CD4-positive, alpha-beta T cell treated with Interleukin-21 for 1 hour (primary cell): ENCODE results near the gene USP11.

Source experiments
- DNase-seq: peaks from one replicate; pipeline ENCODE4 v3.0.0-alpha.2; 2020

USP11 gene

GRCh38 chrX:47204970-47205369 lies 27.8 kb upstream of the USP11 start:
- no peak for DNase-seq

- DNase-seq, result no peak
Observed at GRCh38 chrX:47206316-47206715, 26.5 kb upstream of the USP11 start.

DNA sequence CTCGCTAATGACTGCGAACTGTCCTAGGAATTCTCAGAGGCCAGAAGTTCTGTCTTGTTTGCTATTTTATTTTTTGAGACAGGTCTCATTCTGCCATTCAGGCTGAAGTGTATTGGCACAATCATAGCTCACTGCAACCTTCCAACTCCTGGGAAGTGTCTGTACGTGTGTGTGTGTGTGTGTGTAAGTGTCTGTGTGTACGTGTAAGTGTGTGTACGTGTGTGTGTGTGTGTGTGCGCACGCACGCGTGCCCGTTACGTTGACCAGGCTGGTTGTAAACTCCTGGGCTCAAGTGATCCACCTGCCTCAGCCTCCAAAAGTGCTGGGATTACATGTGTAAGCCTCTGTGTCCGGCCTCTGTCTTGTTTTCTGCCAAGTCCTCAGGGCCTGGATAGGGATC lies 24.7 kb upstream of the USP11 start:
- DNase-seq, result no peak

DNA sequence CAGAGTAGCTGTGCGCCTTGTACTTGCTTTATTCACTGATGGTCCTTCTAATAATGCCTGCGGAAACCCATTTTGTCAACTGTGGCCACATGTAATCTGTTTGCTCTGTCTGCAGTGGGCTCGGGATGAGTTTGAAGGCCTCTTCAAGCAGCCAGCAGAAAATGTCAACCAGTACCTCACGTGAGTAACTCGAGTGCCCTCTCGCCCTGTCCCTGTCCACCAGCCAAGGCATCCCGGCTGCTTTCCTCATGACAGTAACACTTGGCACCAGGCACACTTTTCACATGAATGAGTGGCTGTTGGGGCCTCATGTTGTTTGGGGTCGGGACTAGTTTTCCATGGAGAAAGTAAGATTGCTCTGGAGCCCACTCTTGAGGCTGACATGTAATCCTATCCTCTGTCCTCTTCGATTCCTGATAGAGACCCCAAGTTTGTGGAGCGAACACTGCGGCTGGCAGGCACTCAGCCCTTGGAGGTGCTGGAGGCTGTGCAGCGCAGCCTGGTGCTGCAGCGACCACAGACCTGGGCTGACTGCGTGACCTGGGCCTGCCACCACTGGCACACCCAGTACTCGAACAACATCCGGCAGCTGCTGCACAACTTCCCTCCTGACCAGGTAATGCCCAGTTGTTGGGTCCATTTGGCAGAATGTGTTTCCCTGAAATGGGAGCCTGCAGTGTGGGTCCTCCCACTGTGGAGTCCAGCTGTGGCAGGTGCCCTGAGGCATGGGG lies 23.1 kb upstream of the USP11 start:
- DNase-seq, result no peak

GRCh38 chrX:47210661-47211425 lies 22.0 kb upstream of the USP11 start:
- no peak for DNase-seq

GRCh38 chrX:47212381-47213293 lies 20.2 kb upstream of the USP11 start:
- no peak for DNase-seq

GRCh38 chrX:47214435-47215077 lies 18.3 kb upstream of the USP11 start:
- DNase-seq, result no peak

DNA sequence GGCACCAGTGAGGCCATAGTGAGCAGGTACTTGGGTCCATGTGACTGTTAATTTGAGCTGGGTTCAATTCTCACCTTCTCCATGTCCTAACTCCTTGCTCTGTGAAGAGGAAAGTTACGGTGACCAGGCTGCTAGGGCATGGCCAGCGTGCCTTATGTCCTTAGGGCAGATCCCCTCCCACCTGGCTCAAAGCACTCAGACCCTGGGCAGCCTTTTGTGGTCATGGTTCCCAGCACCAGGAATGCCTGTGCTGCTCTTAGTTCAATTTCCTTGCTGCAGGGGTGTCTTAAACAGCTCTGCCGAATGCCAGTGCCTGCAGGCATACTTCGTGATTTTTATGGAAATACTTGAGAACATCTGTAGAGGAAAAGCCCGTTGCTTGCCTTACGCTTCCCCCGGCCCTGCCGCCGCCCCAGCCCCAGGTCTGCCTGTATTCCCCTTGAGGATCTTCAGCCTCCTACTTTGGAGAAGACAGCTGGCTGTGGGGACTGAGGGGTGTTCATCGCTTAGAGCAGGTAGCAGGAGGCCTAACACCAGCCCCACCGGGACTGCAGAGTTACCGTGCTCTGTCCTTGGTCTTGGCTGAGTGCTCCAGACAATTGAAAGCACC lies 17.4 kb upstream of the USP11 start:
- no peak for DNase-seq

DNA sequence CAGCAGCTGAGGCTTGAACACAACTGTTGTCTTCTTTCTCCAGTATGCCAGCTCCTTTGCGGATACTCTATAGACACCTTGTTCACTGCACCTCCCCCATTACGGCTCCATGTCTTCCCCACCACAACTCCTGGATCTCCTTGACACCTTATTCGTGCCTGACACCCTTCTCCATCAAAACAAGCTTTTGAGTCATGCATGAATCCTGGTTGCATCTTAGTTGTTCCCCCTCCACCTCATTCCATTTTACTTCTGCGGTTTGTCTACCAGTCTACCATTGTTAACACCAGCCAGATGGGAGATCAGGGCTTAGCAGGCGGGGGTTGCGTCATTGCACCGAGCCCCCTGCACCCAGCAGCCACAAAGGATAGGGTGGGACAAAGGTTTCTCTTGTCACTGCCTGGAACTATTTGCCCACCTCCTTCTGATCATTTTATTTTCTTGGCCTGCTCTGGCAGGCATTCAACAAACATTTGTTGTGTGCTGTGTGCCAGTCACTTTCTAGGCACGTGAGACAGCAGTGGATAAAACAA lies 16.4 kb upstream of the USP11 start:
- no peak for DNase-seq

DNA sequence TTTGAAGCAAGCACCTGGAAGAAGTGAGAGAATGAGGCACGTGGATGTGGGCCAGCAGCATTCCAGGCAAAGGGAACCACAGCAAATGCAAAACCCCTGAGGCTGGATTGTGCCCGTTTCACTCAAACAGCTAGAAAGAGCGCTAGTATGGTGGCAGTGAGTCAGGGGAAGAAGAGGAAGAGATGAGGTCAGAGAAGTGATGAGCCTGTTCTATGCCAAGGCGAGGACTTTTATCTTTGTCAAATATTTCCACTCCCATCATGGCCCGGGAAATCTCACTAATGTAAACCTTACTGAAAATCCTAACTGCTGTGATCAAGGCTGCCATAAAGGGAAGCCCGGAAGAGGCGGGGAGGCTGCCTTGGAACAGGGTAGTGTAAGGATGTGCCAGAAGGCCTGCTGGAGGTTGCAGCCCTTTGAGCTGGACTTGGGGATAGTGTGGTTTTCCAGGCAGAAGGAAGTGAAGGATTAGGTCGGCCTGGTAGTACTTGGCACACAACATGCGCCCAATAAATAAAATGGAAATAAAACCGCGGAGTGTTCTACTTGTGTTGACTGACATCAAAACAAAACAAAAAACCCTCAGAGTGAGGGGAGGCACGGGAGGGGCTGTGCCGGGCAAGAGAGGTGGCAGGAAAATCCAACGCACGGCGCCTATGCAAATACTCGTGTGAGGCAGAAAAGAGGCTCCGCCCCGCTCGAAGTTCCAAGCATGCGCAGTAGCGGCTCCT lies 15.5 kb upstream of the USP11 start:
- DNase-seq, result peak; percentile 37

DNA sequence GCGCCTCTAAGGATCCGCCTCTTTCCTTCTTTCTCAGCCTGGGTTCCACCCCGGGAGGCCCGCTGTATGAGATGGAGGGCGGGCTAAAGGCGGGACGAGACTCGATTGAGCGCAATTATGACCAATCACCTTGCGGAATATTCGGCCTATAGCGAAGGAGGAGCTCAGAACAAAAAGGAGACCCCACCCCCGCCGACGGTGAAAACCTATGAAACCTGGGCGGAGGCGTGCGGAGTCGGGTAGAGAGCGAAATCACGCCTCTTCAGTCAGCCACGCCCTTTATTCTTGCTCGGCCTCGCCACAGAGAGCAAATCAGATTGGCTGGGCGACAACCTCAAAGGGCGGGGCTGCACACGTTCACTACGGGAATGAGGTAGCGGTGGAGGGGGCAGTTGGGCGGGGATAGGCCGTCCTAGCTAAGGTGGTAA lies 14.9 kb upstream of the USP11 start:
- peak; percentile 98 for DNase-seq

- DNase-seq, result peak; percentile 83
Observed at GRCh38 chrX:47218280-47218919, 14.4 kb upstream of the USP11 start, which contains the start of gene CDK16. TSS of gene CDK16 (plus strand) at chrX:47218681. CDS start at chrX:47223558, 4,877 bp downstream.

- peak; percentile 68 for DNase-seq
Observed at GRCh38 chrX:47218920-47219815, 13.6 kb upstream of the USP11 start.

DNA sequence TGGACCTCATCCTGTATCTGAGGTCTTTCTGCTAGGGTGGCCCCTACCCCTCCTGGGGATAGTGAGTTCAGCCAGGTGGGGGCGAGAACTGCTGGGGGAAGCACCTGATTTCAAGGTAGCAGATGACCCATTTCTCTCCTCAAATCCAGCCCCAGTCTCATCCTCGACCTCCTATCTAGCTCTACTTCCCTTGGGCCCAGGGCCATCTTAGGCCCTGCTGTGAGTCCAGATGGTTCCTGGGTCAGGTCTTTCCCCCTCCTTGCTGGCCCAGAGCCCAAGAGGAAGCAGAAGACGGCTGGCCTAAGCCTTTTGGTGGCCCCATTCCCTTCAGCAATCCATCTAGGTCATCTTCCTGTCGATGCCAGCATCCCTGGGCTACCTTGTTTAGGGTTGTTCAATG lies 11.1 kb upstream of the USP11 start:
- DNase-seq, result no peak

GRCh38 chrX:47222751-47223350 lies 10.0 kb upstream of the USP11 start:
- DNase-seq, result no peak

DNA sequence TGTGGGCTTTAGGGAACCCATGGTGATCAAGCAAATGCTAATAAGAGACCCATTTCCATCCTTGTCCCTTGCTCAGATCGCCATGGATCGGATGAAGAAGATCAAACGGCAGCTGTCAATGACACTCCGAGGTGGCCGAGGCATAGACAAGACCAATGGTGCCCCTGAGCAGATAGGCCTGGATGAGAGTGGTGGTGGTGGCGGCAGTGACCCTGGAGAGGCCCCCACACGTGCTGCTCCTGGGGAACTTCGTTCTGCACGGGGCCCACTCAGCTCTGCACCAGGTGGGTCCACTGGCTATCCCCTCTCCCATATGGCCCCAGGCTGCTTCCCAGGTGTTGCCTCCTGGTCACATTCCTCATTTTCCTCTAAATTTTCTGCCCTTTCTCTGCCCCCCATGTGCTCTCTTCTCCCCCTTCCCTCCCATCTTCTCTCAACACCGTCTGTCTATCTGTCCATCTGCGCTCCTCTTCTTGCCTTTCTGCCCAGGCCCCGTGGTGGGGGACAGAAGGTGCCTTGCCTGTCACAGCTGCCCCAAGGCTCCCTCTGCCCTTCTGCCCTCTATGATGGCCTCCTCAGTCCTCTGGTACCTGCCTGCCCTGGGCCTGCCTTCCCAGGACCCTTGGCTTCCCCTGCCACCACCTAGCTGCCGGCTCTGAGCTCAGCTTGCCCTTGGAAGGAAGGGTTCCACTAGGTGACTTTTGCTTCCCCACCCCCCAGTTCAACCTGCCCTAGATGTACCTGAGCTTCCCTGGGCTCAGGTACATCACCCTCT lies 9.1 kb upstream of the USP11 start:
- no peak for DNase-seq

DNA sequence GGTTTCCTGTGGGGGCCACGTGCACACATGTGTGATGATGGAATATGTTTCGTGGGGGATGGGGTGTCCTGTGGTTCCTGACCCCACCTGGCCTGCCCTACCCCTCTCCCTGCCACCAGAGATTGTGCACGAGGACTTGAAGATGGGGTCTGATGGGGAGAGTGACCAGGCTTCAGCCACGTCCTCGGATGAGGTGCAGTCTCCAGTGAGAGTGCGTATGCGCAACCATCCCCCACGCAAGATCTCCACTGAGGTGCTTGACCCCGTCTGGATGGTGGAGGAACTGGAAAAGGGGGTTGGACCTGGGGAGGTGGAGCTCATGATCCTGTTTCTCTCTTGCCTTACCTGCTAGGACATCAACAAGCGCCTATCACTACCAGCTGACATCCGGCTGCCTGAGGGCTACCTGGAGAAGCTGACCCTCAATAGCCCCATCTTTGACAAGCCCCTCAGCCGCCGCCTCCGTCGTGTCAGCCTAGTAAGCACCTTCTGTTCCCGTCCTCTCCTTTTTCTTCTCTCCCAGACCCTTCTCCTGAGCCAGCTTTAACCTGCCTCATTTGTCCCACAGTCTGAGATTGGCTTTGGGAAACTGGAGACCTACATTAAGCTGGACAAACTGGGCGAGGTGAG lies 8.4 kb upstream of the USP11 start:
- no peak for DNase-seq

DNA sequence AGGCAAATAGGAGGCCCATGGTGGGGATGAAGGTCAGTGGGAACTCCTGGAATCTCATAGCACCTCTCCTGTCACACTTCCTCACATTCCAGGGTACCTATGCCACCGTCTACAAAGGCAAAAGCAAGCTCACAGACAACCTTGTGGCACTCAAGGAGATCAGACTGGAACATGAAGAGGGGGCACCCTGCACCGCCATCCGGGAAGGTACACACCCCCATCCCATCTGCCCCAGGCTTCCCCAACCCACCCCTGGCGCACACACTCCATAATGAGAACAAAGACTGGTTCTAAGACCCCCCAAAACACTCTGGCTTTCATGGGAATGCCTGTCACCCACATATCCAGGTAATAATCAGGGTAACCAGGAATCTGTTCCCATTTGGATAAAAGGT lies 7.9 kb upstream of the USP11 start:
- DNase-seq, result no peak
